Spleen (tissue), 7 donors: Measurements from ENCODE around the gene PHF21B.

Experiments
- POLR2A ChIP-seq, 3 donors: fragments of 450-650 bp; IDR thresholded peaks; one replicate each; pipeline ENCODE4 v1.5.1; 2017; ENCODE audit warnings: antibody characterized with exemption in 3 of 3, mild to moderate bottlenecking in 1 of 3
- POLR2AphosphoS5 ChIP-seq, 3 donors: sonication (generic); formaldehyde crosslinking; IDR thresholded peaks; one replicate each; pipeline ENCODE4 v1.5.1; 2017; ENCODE audit warnings: antibody characterized with exemption in 3 of 3
- TF ChIP-seq, protein P1 (sequence below), 11 experiments: fragments of 200-600 bp in 7 of 11; fragments of 450-650 bp in 4 of 11; sonication (generic) in 4 of 11; IDR thresholded peaks in 8 of 11; conservative IDR thresholded peaks in 3 of 11; 1 replicate in 7 of 11; 2 replicates in 4 of 11; pipeline versions ENCODE4 v1.4.0 to v1.8.0; 2016 to 2021; ENCODE audit warnings: antibody characterized with exemption in 11 of 11, inconsistent platforms in 4 of 11, mild to moderate bottlenecking in 1 of 11
- donor health status: DM: no; HTN: no; CAD: no; lungs with moderate emphysema.
- donor health status: DM: no; HTN: no; CAD: no.
- donor health status: DM: no; HTN: no; CAD: no.

DNA sequence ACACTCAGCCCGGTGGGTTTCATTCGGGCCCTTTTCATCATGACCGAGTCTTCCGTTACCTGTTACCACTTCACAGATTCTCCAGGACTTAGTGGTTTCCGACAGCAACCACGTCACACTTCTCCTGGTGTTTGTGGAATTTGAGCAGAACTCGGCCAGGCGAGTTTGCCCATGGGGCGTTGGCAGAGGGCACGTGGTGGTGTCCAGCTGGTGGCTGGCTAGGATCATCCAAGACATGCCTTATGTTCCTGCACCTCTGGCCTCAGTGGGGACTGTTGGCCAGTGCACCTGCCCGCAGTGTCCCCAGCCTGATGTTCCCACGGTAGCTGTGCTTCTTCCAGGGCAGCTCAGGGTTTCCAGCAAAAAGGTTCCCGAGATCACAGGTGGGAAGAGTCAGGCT lies 170.1 kb downstream of the PHF21B start:
- TF ChIP-seq POLR2AphosphoS5 (IDR thresholded peaks at IDR 0.05) (no peak), POLR2A (IDR thresholded peaks at IDR 0.05) (no peak)
- TF ChIP-seq, protein P1, sequence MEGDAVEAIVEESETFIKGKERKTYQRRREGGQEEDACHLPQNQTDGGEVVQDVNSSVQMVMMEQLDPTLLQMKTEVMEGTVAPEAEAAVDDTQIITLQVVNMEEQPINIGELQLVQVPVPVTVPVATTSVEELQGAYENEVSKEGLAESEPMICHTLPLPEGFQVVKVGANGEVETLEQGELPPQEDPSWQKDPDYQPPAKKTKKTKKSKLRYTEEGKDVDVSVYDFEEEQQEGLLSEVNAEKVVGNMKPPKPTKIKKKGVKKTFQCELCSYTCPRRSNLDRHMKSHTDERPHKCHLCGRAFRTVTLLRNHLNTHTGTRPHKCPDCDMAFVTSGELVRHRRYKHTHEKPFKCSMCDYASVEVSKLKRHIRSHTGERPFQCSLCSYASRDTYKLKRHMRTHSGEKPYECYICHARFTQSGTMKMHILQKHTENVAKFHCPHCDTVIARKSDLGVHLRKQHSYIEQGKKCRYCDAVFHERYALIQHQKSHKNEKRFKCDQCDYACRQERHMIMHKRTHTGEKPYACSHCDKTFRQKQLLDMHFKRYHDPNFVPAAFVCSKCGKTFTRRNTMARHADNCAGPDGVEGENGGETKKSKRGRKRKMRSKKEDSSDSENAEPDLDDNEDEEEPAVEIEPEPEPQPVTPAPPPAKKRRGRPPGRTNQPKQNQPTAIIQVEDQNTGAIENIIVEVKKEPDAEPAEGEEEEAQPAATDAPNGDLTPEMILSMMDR (IDR thresholded peaks at IDR 0.05 in 8 of 11, conservative IDR thresholded peaks at IDR 0.05 in 3 of 11): no peak
